Heart right ventricle (tissue), 16 donors: ENCODE data around the gene KCNMA1. TPM values are rescaled to one million over a fixed set of nuclear protein-coding genes. Genes with fewer than 3 reads are reported as not detected.
A peak's percentile ranks its signal among the peaks of the same experiment; 100 is the strongest.

Source experiments
- ATAC-seq, 8 donors: fragments of 200-7000 bp; cut with Tn5 transposase; one replicate each; pipeline ENCODE4 v1.9.1; 2020; ENCODE audit warnings: mild to moderate bottlenecking in 8 of 8, moderate library complexity in 8 of 8, moderate number of reproducible peaks in 1 of 8
- DNase-seq, 2 donors: peaks; one replicate each; pipeline ENCODE4 v3.0.0-alpha.2; 2020
- H3K27ac ChIP-seq, 10 donors: fragments of 200-600 bp; sonication (generic) in 2 of 10; one replicate each; pipeline versions ENCODE4 v1.5.0 to v1.8.0; 2020 to 2022; ENCODE audit warnings: mild to moderate bottlenecking in 3 of 10
- H3K27me3 ChIP-seq, 7 donors: fragments of 200-600 bp; one replicate each; pipeline ENCODE4 v1.8.0; 2021 to 2022; ENCODE audit warnings: mild to moderate bottlenecking in 2 of 7
- H3K36me3 ChIP-seq, 9 donors: fragments of 200-600 bp; sonication (generic) in 1 of 9; one replicate each; pipeline versions ENCODE4 v1.5.0 to v1.8.0; 2020 to 2022; ENCODE audit warnings: mild to moderate bottlenecking in 2 of 9
- H3K4me1 ChIP-seq, 9 donors: fragments of 200-600 bp; sonication (generic) in 1 of 9; one replicate each; pipeline versions ENCODE4 v1.5.0 to v1.8.0; 2020 to 2022; ENCODE audit warnings: mild to moderate bottlenecking in 4 of 9
- H3K4me3 ChIP-seq, 10 donors: fragments of 200-600 bp; sonication (generic) in 2 of 10; one replicate each; pipeline versions ENCODE4 v1.5.0 to v1.8.0; 2020 to 2022; ENCODE audit warnings: mild to moderate bottlenecking in 7 of 10, moderate library complexity in 2 of 10
- H3K9me3 ChIP-seq, 11 donors: fragments of 200-600 bp in 10 of 11; sonication (generic) in 2 of 11; one replicate each; pipeline versions ENCODE4 v1.5.0 to v1.8.0; 2013 to 2022; ENCODE audit warnings: mild to moderate bottlenecking in 2 of 11, control low read depth in 1 of 11, moderate library complexity in 1 of 11
- WGBS, 2 donors: extraction: QIAGEN DNeasy Blood & Tissue Kit; methylation state at CpG; one replicate each; pipeline ENCODE4 v1.1.7; 2013; ENCODE audit warnings: inconsistent platforms in 1 of 2; 5-methylcytosine and 5-hydroxymethylcytosine counted together
- intact Hi-C, 10 donors: fragments of 100-400 bp; cut with DNase I; formaldehyde crosslinking; loops; one replicate each; pipeline versions ENCODE4 v1.11.1 to v1.14.2; 2022
- polyA plus RNA-seq, 2 donors: library from polyadenylated mRNA; stranded (reverse); fragments of 200-250 nt; gene quantifications; one replicate each; pipeline ENCODE4 v1.2.3, GENCODE V29; 2013
- total RNA-seq, 10 donors: library from RNA; stranded (reverse); fragmentation: NEBNext Ultra II Directional in 3 of 10; extraction: Animal tissue kit (Norgen Biotek cat#: 25700) in 3 of 10; gene quantifications; one replicate each; pipeline versions ENCODE4 v1.2.1 to v1.2.4, GENCODE V29; 2021 to 2023
- TF ChIP-seq, protein P1 (sequence below), 9 donors: fragments of 200-600 bp; sonication (generic) in 2 of 9; IDR thresholded peaks; one replicate each; pipeline versions ENCODE4 v1.5.0 to v1.8.0; 2021 to 2022; ENCODE audit warnings: antibody characterized with exemption in 9 of 9, mild to moderate bottlenecking in 5 of 9, moderate library complexity in 1 of 9
- donor health status: Arrhythmogenic right ventricular cardiomyopathy.
- donor health status: ischemic (EF 13 %, LVEDD 7.1; RV severe dilation, severe dysfunction).
- donor health status: healthy with polysubstance abuse.
- donor health status: DM: no; HTN: yes; CAD: no.
- donor health status: DM: no; HTN: no; CAD: no.
- donor health status: ischemic (EF 25% LVEDD 6.9; RV normal size, moderate dysfunction).
- donor health status: ischemic (EF 25% LVEDD 5.7; RV mildly dilated, moderate dysfunction).
- donor health status: healthy.
- donor health status: DM: yes; HTN: yes; CAD: no.
- donor health status: Ischemic cardiomyopathy.
- donor health status: ischemic (EF 35%, LVEDD 5.7; RV mildly dilated, moderate dysfunction).
- donor health status: nonischemic (EF 11% LVEDD 7.7; RV severe dilation, severe dysfunction).
- donor health status: DM: yes; HTN: yes; CAD: no.
- donor health status: PGD.
- donor health status: ischemic (EF 29% LVEDD 5.4; RV normal size, mild dysfunction).
- donor health status: nonischemic (EF 23%, LVEDD 6.1; RV moderate dilation, normal function).

KCNMA1 gene
- total and polyA plus RNA-seq, 12 donors, result 0.59 to 5.3 (median 1.6) TPM

GRCh38 chr10:77604941-77605351 lies 32.7 kb downstream of the KCNMA1 start:
- no peak for ATAC-seq
- Histone ChIP-seq H3K27me3 (peaks cover 0 to 34% (median 5%) of the 10 kb centered on the region in 7 donors), H3K4me3 (no peak overlapping the region), H3K4me1 (peaks cover 0 to 29% (median 0%) of the 10 kb centered on the region in 9 donors), H3K9me3 (no peaks in the 10 kb centered on the region), H3K36me3 (no peaks in the 10 kb centered on the region), H3K27ac (no peak overlapping the region)
- 83 to 88% methylated on average over 6 of the region's 6 CpGs for WGBS, 2 donors
- DNase-seq, result no peak
- TF ChIP-seq, protein P1, sequence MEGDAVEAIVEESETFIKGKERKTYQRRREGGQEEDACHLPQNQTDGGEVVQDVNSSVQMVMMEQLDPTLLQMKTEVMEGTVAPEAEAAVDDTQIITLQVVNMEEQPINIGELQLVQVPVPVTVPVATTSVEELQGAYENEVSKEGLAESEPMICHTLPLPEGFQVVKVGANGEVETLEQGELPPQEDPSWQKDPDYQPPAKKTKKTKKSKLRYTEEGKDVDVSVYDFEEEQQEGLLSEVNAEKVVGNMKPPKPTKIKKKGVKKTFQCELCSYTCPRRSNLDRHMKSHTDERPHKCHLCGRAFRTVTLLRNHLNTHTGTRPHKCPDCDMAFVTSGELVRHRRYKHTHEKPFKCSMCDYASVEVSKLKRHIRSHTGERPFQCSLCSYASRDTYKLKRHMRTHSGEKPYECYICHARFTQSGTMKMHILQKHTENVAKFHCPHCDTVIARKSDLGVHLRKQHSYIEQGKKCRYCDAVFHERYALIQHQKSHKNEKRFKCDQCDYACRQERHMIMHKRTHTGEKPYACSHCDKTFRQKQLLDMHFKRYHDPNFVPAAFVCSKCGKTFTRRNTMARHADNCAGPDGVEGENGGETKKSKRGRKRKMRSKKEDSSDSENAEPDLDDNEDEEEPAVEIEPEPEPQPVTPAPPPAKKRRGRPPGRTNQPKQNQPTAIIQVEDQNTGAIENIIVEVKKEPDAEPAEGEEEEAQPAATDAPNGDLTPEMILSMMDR (IDR thresholded peaks at IDR 0.05), result no peak
- intact Hi-C loops, result no loop called here

GRCh38 chr10:77604063-77604462 lies 33.5 kb downstream of the KCNMA1 start:
- Histone ChIP-seq H3K9me3 (no peaks in the 10 kb centered on the region), H3K4me3 (no peak overlapping the region), H3K36me3 (no peaks in the 10 kb centered on the region), H3K4me1 (peaks cover 0 to 29% (median 0%) of the 10 kb centered on the region in 9 donors), H3K27ac (peak overlapping the region in 1 of 10 donors; percentile 38), H3K27me3 (peaks cover 0 to 40% (median 5%) of the 10 kb centered on the region in 7 donors)
- DNase-seq (no peak), ATAC-seq (no peak)
- 75 to 83% methylated on average over 1 of the region's 1 CpG for WGBS, 2 donors
- TF ChIP-seq, protein P1 (IDR thresholded peaks at IDR 0.05), result no peak
- intact Hi-C loops, result no loop called here

DNA sequence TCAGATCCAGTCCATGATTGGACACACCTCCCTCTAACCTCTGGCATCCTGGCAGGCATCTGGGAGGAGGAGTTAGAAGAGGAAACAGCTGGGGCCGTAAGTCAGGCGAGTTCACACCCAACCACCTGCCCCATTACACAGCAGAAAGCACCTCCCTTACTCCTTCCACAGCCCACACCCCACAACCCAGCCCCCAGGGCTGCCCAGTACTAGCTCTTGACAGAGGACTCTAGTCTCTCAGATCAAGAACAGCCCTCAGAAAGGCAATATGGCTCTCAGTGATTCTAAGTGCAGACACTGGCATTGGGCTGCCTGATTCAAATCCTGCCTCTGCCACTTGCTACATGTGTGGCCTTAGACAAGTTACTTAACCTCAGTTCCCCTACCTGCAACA lies 34.1 kb downstream of the KCNMA1 start:
- TF ChIP-seq, protein P1 (IDR thresholded peaks at IDR 0.05), result no peak
- DNase-seq (no peak), ATAC-seq (peak in 2 of 8 donors; percentile 25 to 32)
- intact Hi-C loops, result loop anchor here in 1 of 10 donors (2.0 kb wide), 1 partner anchor 59 kb away; no protein-coding TSS in a partner anchor
- Histone ChIP-seq H3K36me3 (no peaks in the 10 kb centered on the region), H3K4me1 (peaks cover 0 to 29% (median 0%) of the 10 kb centered on the region in 9 donors), H3K27ac (peak overlapping the region in 1 of 10 donors; percentile 38), H3K27me3 (peaks cover 0 to 40% (median 5%) of the 10 kb centered on the region in 7 donors), H3K9me3 (no peaks in the 10 kb centered on the region), H3K4me3 (no peak overlapping the region)
- WGBS, 2 donors, result 29 to 31% methylated on average over 2 of the region's 2 CpGs

DNA sequence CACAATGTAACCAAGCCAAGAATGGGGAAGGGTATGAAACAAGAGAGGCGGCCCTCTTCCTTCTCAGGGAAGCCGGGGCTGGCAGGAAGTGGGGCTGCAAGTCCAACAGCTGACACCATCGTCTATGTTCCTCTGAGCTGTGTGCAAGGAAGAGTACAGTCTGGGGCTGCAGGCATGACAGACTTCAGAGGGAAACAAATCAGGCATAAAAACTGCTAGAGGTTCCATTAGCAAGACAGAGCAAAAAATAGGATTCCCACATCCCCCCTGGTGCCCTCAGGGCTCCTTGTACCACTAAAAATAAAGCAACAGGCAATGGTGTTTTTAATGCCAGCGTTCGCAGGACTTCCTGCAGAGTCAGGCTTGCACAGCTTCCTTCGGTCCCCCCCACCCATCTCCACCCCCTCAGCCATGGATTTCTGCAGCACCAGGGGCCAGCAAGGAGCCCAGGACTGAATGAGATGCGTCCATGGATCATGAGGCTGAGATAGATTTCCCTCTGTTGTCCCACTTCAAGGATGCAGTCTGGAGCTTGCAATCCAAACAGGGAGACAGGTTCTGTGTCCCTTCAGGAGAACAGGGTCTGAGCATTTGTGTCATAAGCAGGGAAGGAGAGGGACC lies 34.6 kb downstream of the KCNMA1 start:
- H3K36me3 ChIP-seq, result no peaks in the 10 kb centered on the region
- H3K4me1 ChIP-seq, result peaks cover 0 to 29% (median 0%) of the 10 kb centered on the region in 9 donors
- intact Hi-C loops, result loop anchor here in 1 of 10 donors (2.0 kb wide), 1 partner anchor 60 kb away; no protein-coding TSS in a partner anchor
- no peak overlapping the region for H3K4me3 ChIP-seq
- 23 to 32% methylated on average over 7 of the region's 7 CpGs for WGBS, 2 donors
- H3K9me3 ChIP-seq, result no peaks in the 10 kb centered on the region
- TF ChIP-seq, protein P1 (IDR thresholded peaks at IDR 0.05), result no peak
- DNase-seq (no peak), ATAC-seq (peak in 1 of 8 donors; percentile 43)
- peak overlapping the region in 1 of 10 donors; percentile 38 for H3K27ac ChIP-seq
- H3K27me3 ChIP-seq, result peaks cover 0 to 35% (median 5%) of the 10 kb centered on the region in 7 donors
